Measurements from ENCODE around the gene CCDC177.

GRCh38 chr14:69593018-69593677 is 18.5 kb upstream of the CCDC177 start:
- TF ChIP-seq CTCF (IDR thresholded peaks at IDR 0.05; ENCODE audit: low read depth, low read length, missing input control) (no peak), GABPA (IDR thresholded peaks at IDR 0.05 in 1 of 2, conservative IDR thresholded peaks at IDR 0.05 in 1 of 2) (no peak), ZBTB33 (IDR thresholded peaks at IDR 0.05) (no peak), JUND (IDR thresholded peaks at IDR 0.05) (no peak), RAD21 (IDR thresholded peaks at IDR 0.05) (no peak), HNF4G (IDR thresholded peaks at IDR 0.05) (no peak), FOXA1 (IDR thresholded peaks at IDR 0.05) (no peak), YY1 (IDR thresholded peaks at IDR 0.05) (no peak), MAX (IDR thresholded peaks at IDR 0.05) (no peak), SP1 (IDR thresholded peaks at IDR 0.05) (no peak), TAF1 (conservative IDR thresholded peaks at IDR 0.05) (no peak)
